Endometrial microvascular endothelial cells (primary cell): Measurements from ENCODE around the gene UBE2G1. TPM values are rescaled to one million over a fixed set of nuclear protein-coding genes. Genes with fewer than 3 reads are reported as not detected.

Experiments
- in situ Hi-C: cut with HindIII; loops from 2 replicates; pipeline ENCODE4 v1.10.0; 2017; ENCODE audit warnings: low sequenced_read_pairs, low pct_unique_long_range_greater_than_20kb; ENCODE audit errors: inconsistent ontology term
- total RNA-seq: library from RNA; depleted of rRNA; stranded (reverse); fragments of >200 nt; gene quantifications from one replicate; pipeline ENCODE4 v1.2.3, GENCODE V29; 2015; ENCODE audit errors: inconsistent ontology term

The UBE2G1 gene, protein sequence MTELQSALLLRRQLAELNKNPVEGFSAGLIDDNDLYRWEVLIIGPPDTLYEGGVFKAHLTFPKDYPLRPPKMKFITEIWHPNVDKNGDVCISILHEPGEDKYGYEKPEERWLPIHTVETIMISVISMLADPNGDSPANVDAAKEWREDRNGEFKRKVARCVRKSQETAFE
- 66.5 TPM for total RNA-seq

GRCh38 chr17:4366327-4367063 lies at the start of gene UBE2G1:
Gene UBE2G1 (minus strand): TSS chr17:4366675. CDS start chr17:4366316, 359 bp downstream.
- in situ Hi-C loops = no loop called here

GRCh38 chr17:4412933-4413831 lies 46.7 kb upstream of the UBE2G1 start:
- in situ Hi-C loops = no loop called here

DNA sequence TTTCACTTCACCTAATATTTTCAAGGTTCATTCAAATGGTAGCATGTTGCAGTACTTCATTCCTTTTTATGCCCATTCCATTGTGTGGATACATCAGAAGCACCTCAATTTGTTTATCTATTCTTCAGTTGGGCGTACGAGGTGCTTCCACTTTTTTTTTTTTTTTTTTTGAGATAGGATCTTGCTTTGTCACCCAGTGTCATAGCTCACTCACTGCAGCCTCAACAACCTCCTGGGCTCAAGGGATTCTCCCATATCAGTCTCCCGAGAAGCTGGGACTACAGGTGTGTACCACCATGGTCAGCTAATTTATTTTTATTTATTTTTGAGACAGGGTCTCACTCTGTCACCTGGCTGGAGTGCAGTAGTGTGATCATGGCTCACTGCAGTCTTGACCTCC lies 44.7 kb upstream of the UBE2G1 start:
- in situ Hi-C loops = no loop called here

- in situ Hi-C loops = no loop called here
These were observed 43.2 kb upstream of the UBE2G1 start for GRCh38 chr17:4409659-4410058.

DNA sequence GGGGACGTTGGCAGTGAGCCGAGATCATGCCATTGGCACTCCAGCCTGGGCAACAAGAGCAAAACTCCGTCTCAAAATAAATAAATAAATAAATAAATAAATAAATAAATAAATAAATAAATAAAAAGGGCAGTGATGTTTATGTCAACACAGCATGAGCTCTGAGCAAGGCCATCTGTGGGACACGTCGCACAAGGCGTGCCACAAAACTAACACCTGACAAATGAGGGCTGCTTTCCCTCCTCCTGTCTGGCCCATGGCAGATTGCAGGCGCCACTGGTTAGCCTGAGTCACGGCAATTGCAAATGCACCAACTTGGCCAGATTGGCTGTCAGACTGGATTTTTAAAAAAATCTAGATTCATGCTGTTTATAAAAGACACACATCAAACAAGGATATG lies 41.4 kb upstream of the UBE2G1 start:
- in situ Hi-C loops = no loop called here

GRCh38 chr17:4407216-4407615 lies 40.7 kb upstream of the UBE2G1 start:
- in situ Hi-C loops = no loop called here

- in situ Hi-C loops = no loop called here
These were observed 39.9 kb upstream of the UBE2G1 start for GRCh38 chr17:4406386-4406785.

DNA sequence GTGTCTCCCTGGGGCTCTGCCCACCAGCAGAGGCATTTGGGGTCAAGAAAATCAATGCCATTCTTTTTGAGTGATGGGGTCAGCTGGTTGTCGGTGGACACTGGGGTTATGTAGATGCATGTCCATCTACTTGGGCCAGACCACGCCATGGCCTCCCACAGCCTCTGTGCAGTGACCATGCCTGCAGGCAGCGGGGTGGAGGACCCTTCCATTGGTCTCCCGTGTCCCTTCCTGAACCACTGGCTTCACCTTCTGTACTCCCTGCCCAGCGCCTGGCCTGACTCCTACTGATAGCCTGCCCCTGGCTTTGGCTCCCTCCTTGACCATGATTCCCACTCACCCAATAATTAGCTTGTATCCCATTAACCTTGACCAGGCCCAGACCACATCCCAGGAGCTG lies 39.2 kb upstream of the UBE2G1 start:
- in situ Hi-C loops = no loop called here

DNA sequence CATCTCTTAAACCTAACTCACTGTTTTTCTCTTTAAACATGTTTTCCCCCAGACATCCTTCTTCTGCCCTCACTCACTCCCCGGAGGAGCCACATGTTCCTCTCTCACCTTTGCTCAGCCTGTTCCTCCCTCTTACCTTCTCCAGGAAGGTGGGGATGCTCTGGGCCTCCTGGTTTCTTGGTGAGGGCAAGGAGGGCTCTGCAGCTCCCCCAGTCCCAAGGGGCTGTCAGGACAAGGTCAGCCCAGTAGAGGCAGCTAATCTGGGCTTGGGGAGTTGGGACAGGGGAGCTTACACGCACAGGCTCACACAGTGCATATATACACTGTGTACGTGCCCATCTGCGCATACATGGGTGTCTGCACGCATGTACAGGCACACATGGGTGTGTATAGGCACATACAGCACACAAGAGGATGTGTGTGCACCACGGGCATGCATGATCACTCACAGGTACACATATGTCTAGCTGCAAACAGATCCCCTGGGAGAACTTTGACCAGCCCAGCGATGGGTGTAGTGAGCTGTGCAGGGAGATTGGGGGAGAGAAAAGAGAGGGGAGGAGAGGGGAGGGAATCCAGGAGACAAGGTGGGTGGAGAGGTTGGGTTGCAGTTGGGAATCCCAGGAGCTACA lies 38.7 kb upstream of the UBE2G1 start:
- in situ Hi-C loops = no loop called here

- in situ Hi-C loops = no loop called here
These were observed 31.4 kb upstream of the UBE2G1 start for GRCh38 chr17:4397840-4398239.

GRCh38 chr17:4395111-4395478 lies 28.6 kb upstream of the UBE2G1 start:
- in situ Hi-C loops = no loop called here

DNA sequence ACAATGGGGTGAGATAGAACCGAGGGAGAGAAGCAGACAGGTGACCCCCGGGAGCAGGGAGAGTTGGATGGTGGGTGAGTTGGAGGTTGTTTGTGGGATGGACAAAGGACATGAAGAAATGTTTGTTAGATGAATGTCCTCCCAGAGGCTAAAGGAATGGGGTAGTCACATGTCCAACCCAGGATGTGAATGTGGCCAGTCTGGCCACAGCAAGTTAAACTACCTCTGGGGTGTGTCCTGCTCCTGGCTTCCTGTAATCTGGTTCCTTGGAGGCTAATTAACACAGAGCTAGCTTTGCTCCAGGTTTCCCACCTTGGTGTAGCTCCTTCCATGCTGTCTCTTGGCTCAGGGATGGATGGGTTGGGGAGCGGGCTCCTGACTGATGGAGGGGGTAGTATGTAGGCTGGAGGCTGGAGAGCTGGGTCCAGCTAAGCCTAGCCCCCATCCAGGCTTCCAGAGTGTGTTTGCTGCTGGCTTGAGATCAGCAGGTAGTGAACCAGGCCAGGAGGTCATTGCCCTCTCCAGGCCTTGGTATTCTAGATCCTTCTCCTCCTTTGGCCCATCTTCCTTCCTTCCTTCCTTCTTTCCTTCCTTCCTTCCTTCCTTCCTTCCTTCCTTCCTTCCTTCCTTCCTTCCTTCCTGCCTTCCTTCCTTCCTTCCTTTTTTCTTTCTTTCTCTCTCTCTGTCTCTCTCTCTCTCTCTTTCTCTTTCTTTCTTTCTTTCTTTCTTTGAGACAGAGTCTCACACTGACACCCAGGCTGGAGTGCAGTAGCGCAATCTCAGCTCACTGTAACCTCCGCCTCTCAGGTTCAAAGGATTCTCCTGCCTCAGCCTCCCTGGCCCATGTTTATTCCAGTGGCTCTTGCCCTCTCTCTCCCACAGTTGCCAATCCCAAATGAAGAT lies 28.0 kb upstream of the UBE2G1 start:
- in situ Hi-C loops = no loop called here

- in situ Hi-C loops = no loop called here
These were observed 27.3 kb upstream of the UBE2G1 start for GRCh38 chr17:4393806-4394205.

- in situ Hi-C loops = no loop called here
These were observed 22.6 kb upstream of the UBE2G1 start for GRCh38 chr17:4389079-4389478.

DNA sequence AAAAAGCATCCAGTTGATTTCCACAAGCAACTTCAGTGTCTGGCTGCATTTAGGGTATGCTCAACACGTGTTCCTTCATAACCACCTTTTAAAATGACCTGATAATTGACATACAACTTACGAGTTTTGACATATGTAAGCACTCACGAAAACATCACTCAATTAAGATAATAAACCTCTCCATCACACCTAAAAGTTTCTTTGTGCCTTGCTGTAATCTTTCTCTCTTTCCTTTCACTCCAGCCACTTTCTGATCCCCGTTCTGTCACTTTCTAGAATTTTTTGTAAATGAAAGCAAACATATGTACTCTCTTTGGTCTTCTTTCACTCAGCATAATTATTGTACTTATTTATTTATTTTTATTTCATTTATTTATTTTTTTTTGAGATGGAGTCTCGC lies 20.7 kb upstream of the UBE2G1 start:
- in situ Hi-C loops = no loop called here

- in situ Hi-C loops = no loop called here
These were observed 19.9 kb upstream of the UBE2G1 start for GRCh38 chr17:4386406-4386805.

DNA sequence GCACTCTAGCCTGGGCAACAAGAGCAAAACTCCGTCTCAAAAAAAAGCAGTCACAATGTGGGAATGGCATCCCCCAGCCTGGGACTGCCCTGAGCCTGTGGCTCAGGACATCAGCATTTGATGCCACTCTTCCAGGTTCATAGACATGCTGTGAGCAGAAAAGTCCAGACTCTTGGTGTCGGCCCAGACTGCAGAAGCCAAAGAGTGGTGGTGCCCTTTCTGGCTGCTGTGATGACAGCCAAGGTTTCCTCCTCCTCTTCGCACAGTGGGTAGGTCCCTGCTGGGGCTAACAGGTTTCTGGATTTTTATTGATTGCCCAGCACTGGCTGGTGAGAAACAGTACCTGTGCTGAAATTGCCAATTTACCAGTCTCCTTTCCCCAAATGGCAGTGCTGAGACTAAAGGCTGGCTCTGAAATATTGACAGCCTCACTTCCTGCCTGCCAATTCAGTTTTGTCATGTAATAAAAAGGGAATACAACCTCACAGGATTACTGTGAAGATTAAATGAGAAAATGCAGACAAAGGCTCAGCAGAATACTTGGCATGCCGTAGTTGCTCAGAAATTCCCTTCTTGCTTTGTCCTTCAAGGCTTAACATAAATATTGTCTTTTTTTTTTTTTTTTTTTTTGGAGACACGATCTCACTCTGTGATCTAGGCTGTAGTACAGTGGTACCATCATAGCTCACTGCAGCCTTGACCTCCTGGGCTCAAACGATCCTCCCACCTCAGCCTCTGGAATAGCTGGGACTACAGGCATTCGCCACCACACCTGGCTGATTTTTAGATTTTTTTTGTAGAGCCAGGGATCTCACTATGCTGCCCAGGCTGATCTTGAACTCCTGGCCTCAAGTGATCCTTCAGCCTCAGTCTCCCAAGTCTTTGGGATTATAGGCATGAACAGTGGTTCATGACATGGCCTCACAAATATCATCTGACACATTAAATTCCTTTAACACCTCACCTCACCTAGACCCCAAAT lies 15.5 kb upstream of the UBE2G1 start:
- in situ Hi-C loops = no loop called here
